Kidney (tissue), 14 donors: ENCODE results near the gene TGFB2. TPM values are rescaled to one million over a fixed set of nuclear protein-coding genes. Genes with fewer than 3 reads are reported as not detected.

Experiments
- DNase-seq, 5 donors: peaks; one replicate each; pipeline ENCODE4 v3.0.0-alpha.2; 2013 to 2020
- FAIRE-seq: peaks from 2 replicates; lab custom pipeline; 2012; peaks lifted over from hg19 to GRCh38; lab: Jason Lieb, UNC
- H3K27ac ChIP-seq, 2 donors: one replicate each; pipeline ENCODE4 v1.7.0; 2013; ENCODE audit warnings: low read depth in 2 of 2, low read length in 2 of 2, inconsistent platforms in 1 of 2
- H3K27me3 ChIP-seq: one replicate; pipeline ENCODE4 v1.7.1; 2013; ENCODE audit warnings: low read length, inconsistent platforms; ENCODE audit not compliant: control insufficient read depth, insufficient read depth
- H3K36me3 ChIP-seq, 3 donors: one replicate each; pipeline versions ENCODE4 v1.7.0 to v1.7.1; 2013; ENCODE audit warnings: low read length in 3 of 3, control low read depth in 1 of 3, inconsistent platforms in 1 of 3; ENCODE audit not compliant: insufficient read depth in 3 of 3, control insufficient read depth in 2 of 3
- H3K4me1 ChIP-seq, 3 donors: one replicate each; pipeline versions ENCODE4 v1.7.0 to v1.7.1; 2013; ENCODE audit warnings: low read length in 3 of 3, inconsistent platforms in 1 of 3, low read depth in 1 of 3; ENCODE audit not compliant: control insufficient read depth in 2 of 3, insufficient read depth in 2 of 3
- H3K4me3 ChIP-seq, 3 donors: one replicate each; pipeline versions ENCODE4 v1.7.0 to v1.8.1; 2013; ENCODE audit warnings: low read length in 3 of 3, control low read depth in 1 of 3, inconsistent platforms in 1 of 3
- H3K9ac ChIP-seq, 3 donors: one replicate each; pipeline versions ENCODE4 v1.7.0 to v1.7.1; 2013; ENCODE audit warnings: low read length in 3 of 3, control low read depth in 1 of 3, inconsistent platforms in 1 of 3
- H3K9me3 ChIP-seq, 3 donors: one replicate each; pipeline versions ENCODE4 v1.7.0 to v1.7.1; 2013; ENCODE audit warnings: low read length in 3 of 3, control low read depth in 1 of 3, inconsistent platforms in 1 of 3; ENCODE audit not compliant: control insufficient read depth in 2 of 3, insufficient read depth in 1 of 3
- intact Hi-C: fragments of 100-400 bp; cut with DNase I; formaldehyde crosslinking; loops from one replicate; pipeline ENCODE4 v1.11.1; 2022
- polyA plus RNA-seq: library from polyadenylated mRNA; stranded (reverse); fragments of 350-450 nt; fragmentation: Illumina TruSeq; extraction: RNeasy Lipid Tissue Mini Kit (QIAGEN cat#74804); gene quantifications from one replicate; pipeline ENCODE4 v1.2.3, GENCODE V29; 2014; ENCODE audit warnings: low read depth, low replicate concordance; ENCODE audit not compliant: insufficient read depth
- total RNA-seq: library from RNA; stranded (reverse); fragmentation: NEBNext Ultra II Directional; extraction: Animal tissue kit (Norgen Biotek cat#: 25700); gene quantifications from one replicate; pipeline ENCODE4 v1.2.1, GENCODE V29; 2021
- TF ChIP-seq, protein P1 (sequence below): IDR thresholded peaks from 3 replicates; pipeline ENCODE4 v1.5.1; 2012; ENCODE audit warnings: mild to moderate bottlenecking, moderate library complexity, borderline replicate concordance; ENCODE audit not compliant: insufficient read depth; ENCODE audit errors: extremely low read depth
- donor health status: control.
- donor health status: control.
- donor health status: control.
- donor health status: control.
- donor health status: control.
- donor health status: DM: yes; HTN: yes; CAD: no.
- donor health status: Normal renal cell carcinoma (clear cell type).

Gene TGFB2
- total and polyA plus RNA-seq, 2 donors from 2014 or later, result 1.4 to 12.2 TPM

DNA sequence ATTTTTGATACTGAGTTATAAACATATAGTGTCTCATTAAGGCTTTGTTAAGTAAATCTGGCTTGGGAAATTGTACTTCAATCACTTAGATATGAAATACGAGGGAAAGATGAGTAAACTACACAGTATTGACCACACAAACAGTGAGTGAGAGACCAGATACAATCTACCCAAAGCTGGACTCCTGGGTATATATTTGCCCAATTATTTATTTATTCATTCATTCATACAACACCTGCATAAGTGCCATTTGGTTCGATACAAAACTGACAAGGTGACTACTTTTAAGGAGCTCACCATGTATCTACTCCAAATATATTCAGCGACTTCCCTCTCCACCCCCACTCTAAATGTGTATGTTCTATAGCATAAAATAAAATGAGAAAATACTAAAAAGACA lies 143.4 kb downstream of the TGFB2 start:
- no peak for FAIRE-seq
- H3K4me1 ChIP-seq, result no peaks in the 10 kb centered on the region

DNA sequence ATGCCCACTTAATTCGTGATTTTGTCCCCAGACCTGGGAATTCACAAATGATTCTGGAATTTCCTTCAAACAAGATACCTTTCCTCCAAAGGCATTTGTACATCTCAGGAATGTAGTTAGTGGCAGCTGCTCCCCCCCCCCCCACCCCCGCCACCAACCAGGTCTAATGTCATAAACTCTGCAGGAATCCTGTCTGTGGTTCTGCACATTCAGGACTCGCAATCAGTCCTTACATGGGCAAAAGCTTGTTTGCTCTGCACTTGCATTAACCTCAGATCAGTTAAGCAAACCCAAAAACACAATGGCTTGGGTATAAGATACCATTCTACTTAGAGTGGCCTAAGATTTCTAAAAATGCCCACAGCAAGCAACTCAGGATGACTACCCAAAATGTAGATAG lies 143.8 kb downstream of the TGFB2 start:
- Histone ChIP-seq H3K36me3 (no peaks in the 10 kb centered on the region), H3K27me3 (no peaks in the 10 kb centered on the region), H3K9ac (no peak overlapping the region), H3K4me1 (no peaks in the 10 kb centered on the region), H3K4me3 (no peak overlapping the region), H3K27ac (no peak overlapping the region), H3K9me3 (no peaks in the 10 kb centered on the region)
- intact Hi-C loops, result no loop called here
- no peak for DNase-seq
- TF ChIP-seq, protein P1, sequence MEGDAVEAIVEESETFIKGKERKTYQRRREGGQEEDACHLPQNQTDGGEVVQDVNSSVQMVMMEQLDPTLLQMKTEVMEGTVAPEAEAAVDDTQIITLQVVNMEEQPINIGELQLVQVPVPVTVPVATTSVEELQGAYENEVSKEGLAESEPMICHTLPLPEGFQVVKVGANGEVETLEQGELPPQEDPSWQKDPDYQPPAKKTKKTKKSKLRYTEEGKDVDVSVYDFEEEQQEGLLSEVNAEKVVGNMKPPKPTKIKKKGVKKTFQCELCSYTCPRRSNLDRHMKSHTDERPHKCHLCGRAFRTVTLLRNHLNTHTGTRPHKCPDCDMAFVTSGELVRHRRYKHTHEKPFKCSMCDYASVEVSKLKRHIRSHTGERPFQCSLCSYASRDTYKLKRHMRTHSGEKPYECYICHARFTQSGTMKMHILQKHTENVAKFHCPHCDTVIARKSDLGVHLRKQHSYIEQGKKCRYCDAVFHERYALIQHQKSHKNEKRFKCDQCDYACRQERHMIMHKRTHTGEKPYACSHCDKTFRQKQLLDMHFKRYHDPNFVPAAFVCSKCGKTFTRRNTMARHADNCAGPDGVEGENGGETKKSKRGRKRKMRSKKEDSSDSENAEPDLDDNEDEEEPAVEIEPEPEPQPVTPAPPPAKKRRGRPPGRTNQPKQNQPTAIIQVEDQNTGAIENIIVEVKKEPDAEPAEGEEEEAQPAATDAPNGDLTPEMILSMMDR, result no peak
- no peak for FAIRE-seq

More for the DNA sequence above, 143.4 kb downstream of the TGFB2 start:
- intact Hi-C loops, result no loop called here
- H3K27me3 ChIP-seq, result no peaks in the 10 kb centered on the region
- no peak for DNase-seq
- H3K4me3 ChIP-seq, result no peak overlapping the region
- no peak overlapping the region for H3K27ac ChIP-seq
- no peaks in the 10 kb centered on the region for H3K9me3 ChIP-seq
- H3K9ac ChIP-seq, result no peak overlapping the region
- TF ChIP-seq, protein P1, result no peak
- H3K36me3 ChIP-seq, result no peaks in the 10 kb centered on the region

DNA sequence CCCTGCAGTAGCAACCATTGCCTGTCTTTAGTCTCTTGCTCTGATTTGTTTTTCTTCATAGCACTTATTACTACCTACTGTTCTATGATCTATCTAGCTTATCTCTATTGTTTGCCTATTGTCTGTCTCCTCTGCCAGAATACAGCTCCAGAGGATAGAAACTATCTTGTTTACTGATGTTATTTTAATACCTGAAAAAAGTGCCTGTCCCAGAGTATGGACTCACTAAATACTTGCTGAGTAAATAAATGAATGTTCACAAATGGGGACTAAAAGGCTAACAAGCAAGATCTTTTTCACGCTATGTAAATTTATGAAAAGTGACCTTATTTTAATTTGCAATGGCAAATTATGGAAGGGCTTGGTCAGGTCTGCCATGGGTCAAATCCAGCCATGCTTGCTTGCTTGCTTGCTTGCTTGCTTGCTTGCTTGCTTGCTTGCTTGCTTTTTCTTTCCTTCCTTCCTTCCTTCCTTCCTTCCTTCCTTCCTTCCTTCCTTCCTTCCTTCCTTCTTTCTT lies 145.3 kb downstream of the TGFB2 start:
- H3K36me3 ChIP-seq, result no peaks in the 10 kb centered on the region
- DNase-seq (no peak), FAIRE-seq (no peak)
- H3K27me3 ChIP-seq, result no peaks in the 10 kb centered on the region
- intact Hi-C loops, result no loop called here
- H3K9ac ChIP-seq, result no peak overlapping the region
- H3K4me3 ChIP-seq, result no peak overlapping the region
- H3K27ac ChIP-seq, result no peak overlapping the region
- TF ChIP-seq, protein P1, result no peak
- H3K4me1 ChIP-seq, result no peaks in the 10 kb centered on the region
- no peaks in the 10 kb centered on the region for H3K9me3 ChIP-seq

DNA sequence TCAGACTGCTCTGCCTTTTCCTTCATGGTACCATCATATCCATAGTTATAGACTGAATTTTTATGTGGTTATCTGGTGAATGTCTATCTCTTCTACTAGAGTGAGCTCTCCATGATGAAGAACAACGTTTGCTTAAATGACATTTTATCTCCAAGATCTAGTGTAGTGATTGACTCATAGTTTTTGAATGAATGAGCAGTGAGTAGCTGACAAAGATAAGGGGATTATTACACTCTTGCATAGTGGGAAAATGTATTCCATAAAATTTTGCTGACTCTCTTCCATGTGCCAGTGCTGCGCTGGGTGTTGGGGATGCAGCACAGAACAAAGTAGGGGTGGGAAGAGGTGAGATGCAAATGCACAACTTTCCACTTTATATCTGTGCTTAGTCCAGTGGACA lies 147.7 kb downstream of the TGFB2 start:
- no peaks in the 10 kb centered on the region for H3K9me3 ChIP-seq
- no peak for FAIRE-seq
- TF ChIP-seq, protein P1, result no peak

More for the DNA sequence above, 147.7 kb downstream of the TGFB2 start:
- DNase-seq, result no peak
- Histone ChIP-seq H3K9ac (no peak overlapping the region), H3K36me3 (no peaks in the 10 kb centered on the region), H3K4me3 (no peak overlapping the region), H3K27ac (no peak overlapping the region), H3K27me3 (no peaks in the 10 kb centered on the region), H3K4me1 (no peaks in the 10 kb centered on the region)
- intact Hi-C loops, result no loop called here
